Brain pericyte (primary cell): ENCODE measurements around the gene CDNF.
"Not testable (repeated sequence)": the region's sequence is repeated elsewhere in the genome, so short reads cannot be mapped to it uniquely, and the experiment has no call there.

Experiments
- DNase-seq: peaks from one replicate; pipeline ENCODE4 v3.0.0-alpha.2; 2012; ENCODE audit warnings: low read depth, low spot score

Gene CDNF

DNA sequence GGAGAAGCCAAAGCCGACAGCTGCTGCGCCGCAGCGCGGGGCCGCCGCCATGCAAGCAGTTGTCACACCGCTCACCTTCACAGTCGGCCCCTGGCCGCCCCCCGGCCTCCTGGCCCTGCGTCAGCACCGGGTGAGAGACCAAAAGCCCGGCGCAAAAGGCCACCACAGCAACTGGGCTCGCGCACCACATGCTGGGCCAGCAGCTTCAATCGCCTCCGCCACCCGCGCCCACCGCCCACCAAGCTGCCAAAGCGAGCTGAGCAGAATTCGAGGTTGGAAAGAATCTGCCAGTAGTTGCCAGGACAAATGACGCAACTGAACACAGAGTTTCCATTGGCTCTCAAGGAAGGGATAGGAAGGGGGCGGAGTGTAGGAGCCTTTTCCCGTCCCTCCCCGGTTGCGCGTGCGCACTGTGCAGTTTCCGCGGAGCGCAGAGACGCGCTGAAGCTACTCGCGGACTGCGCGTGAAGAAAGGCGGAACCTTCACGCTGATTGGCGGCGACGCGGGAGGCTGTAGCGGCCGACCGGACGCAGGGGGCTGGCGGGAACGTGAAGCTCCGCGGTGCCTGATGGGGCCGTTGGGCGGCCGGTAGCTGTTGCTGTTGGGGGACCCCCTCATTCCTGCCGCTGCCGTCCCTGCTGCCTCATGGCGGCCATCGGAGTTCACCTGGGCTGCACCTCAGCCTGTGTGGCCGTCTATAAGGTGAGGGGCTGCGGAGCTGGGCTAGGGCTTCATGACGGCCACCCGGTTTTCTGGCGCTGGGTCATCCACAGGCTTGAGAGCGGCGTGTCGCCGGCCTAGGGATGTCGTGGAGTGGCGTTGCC, at the start of gene CDNF, which contains the start of the genes HSPA14 and MSANTD7:
Gene CDNF (minus strand): TSS at position 281 of the 825 bp plus-strand sequence. CDS start 91 bp downstream, at position 190.
Gene HSPA14 (plus strand): TSS at position 550 of the 825 bp plus-strand sequence. CDS start 97 bp downstream, at position 647.
Gene MSANTD7 (plus strand): TSS at position 550 of the 825 bp plus-strand sequence. CDS start 3,979 bp downstream, outside the sequence.
- DNase-seq, result peak; percentile 99

DNA sequence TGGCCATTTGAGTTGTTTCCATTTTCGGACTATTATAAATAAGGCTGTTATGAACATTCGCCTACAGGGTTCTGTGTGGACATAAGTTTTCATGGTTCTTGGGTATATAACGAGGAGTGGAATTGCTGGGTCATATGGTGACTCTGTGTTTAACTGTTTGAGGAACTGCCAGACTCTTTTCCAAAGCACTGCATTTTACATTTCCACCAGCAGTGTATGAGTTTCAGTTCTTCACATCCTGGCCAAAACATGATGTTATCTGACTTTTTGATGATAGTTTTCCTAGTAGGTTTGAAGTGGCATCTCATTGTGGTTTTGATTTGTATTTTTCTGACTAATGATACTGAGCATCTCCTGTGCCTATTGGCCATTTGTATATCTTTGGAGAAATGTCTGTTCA, 46.2 kb upstream of the CDNF start:
- no peak for DNase-seq

DNA sequence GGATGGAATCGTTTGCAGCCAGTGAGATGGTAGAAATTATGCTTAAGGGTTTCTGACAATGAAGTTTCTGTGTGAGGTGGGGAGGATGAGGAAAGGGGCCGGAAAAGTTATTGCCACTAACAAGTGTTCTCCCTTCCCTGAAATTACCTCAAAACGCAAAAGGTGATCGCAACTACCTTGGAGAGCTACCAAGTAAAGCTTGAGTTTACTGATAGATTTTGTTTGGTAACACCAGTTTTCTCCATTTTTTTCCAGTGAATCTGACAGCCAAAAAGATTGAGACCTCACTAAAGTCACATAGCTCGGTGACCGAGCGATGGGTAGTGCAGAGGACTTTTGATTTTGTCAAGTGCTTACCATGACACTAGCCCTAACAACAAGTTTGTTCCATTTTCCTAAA, 42.4 kb upstream of the CDNF start:
- no peak for DNase-seq

DNA sequence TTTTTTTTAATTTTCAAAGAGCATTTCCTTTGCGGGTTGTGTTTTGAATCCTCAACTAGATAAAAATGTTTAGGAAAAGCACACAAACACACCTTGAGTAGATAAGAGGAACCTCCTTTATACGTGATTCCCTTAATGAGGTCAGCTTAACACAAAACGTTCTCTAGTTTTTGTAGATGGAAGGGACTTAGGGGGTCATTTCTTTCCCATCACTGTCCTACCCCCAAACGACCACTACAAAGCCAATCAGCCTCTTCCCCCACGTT, 42.0 kb upstream of the CDNF start:
- DNase-seq, result no peak

DNA sequence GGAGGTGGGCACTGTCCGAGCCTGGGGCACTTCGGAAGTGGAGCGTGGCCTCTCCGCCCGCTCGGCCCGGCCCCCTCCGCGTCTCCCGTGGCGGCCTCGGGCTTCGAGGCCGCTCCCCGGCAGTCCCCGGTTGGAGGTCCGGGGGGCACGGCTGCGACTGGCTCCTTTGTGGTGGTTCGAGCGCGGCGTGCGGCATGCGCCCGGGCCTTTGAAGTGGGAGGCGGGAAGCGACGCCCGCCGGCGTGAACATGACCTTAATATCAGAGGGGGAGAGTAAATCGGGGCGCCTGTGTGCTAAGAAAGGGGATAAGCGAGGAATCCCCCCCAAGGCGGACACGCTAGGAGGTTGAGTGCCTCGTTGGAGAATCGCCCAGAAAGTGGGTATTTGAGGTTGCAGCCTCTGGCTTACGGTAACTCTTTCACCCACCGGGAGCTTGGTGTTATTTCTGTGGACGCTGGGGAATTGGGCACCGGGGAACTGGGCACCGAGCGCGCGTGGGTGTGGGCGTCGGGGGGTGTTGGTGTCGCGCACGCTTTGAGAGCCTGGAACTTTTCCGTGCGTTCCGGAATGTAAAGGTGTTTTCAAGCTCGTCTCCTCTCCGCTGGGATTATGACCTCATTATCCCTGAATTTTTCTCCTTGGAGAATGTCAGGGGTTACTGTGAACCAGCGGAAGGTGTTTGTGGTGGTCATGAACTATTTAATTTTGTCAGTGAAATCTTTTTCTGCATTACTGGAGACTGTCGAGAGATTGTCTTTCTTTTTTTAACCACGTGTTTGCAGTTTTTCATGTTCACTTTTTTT, 41.5 kb upstream of the CDNF start:
- no peak for DNase-seq

DNA sequence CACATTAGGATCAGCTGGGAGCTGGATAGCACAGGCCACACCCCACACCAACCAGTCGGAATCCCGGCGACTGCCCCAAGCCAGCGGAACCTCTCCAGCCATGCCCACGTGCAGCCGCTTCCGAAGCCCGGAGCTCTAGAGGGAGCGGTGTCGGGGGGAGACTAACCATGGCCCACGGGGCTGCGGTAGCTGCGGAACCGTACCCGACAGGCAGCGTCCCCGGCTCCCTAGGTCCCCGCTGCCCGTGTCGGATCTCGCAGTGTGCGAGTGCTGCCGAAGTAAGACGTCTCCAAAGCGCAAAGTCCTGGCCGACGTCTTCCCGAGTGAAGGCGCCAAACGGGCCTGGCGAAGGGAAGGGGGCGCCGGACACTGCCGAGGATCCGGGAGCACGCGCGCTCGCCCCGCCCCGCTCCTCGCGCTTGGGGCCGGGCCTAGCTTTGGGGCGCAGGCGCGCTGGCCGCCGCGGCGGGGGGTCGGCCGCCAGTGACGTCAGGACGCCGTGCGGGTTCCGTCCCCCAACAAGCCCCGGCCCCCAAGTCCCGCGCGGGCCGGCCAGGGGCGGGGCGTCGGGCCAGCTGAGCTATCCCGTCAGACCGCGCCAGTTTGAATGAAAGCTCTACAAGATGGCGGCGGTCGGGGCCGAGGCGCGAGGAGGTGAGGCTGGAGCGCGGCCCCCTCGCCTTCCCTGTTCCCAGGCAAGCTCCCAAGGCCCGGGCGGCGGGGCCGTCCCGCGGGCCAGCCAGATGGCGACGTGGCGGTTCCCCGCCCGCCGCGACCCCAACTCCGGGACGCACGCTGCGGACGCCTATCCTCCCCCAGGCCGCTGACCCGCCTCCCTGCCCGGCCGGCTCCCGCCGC, 40.7 kb upstream of the CDNF start, which contains the start of gene SUV39H2:
Gene SUV39H2 (plus strand): TSS at position 601 of the 858 bp plus-strand sequence. CDS start 23 bp downstream, at position 624.
- DNase-seq, result peak; percentile 79

DNA sequence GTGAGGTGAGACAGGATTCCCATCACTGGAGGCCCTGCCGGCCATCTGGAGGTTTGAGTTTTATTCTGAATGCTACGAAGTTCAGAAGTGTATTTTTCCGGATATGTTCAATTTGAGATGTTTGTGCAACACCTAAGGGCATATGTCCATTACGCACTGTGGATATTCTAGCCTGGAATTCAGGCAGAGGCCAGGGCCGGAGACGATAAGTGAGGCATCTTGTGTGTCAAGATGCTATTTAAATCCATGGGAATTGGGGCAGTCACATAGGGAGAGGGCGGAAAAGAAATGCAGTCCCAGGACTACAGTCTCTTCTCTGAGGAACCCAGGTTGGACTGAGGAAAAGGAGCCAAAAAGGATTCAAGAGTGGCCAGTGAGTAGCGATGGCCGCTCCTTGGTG, 38.9 kb upstream of the CDNF start:
- no peak for DNase-seq

DNA sequence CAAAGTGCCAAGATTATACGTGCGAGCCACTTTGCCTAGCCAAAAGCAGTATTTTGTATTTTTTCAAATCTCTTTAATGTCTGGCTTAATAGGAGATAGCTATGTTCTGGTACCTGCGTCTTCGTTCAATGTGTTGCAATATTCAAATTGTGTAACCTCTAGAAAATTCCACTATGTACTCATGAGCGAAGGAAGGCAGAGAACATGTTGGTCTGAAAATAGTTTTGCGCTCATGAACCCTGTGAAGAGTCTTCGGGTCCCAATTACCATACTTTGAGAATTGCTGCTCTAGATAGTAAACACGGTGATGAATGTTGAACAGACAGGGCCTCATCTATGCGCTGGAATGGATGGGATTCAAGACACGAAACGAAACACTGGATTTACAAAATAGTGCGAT, 38.1 kb upstream of the CDNF start:
- no peak for DNase-seq

DNA sequence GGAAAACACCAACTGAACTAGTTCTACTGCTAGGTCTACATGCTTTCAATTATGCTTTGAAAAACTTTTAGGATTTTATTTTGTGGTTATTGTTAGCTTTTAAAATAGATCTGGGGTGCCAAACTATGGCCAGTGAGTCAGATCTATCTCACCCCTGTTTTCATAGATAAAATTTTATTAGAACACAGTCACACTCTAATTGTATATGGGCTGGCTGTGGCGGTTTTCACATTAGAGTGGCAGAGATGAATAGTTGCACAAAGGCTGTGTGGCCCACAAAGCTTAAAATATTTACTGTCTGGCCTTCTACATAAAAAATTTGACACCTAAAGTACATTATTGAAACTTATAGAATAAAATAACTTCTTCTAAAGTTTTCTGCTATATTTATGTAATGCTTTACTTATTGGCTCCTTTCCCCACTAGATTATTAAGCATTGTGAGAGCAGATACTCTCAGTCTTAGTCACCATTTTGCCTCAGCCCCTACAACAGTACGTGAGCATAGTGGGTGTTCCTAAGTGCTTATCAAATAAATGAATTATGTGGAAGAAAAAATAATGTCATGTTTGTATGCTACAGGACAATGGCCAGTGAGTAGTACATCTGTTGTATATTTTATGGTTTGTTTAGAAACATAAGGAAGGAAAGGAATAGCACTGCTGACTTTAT, 35.4 kb upstream of the CDNF start:
- no peak for DNase-seq

DNA sequence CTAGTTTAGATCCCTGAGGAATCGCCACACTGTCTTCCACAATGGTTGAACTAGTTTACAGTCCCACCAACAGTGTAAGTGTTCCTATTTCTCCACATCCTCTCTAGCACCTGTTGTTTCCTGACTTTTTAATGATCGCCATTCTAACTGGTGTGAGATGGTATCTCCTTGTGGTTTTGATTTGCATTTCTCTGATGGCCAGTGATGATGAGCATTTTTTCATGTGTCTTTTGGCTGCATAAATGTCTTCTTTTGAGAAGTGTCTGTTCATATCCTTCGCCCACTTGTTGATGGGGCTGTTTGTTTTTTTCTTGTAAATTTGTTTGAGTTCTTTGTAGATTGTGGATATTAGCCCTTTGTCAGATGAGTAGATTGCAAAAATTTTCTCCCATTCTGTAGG, 27.0 kb upstream of the CDNF start:
- not testable (repeated sequence) for DNase-seq

DNA sequence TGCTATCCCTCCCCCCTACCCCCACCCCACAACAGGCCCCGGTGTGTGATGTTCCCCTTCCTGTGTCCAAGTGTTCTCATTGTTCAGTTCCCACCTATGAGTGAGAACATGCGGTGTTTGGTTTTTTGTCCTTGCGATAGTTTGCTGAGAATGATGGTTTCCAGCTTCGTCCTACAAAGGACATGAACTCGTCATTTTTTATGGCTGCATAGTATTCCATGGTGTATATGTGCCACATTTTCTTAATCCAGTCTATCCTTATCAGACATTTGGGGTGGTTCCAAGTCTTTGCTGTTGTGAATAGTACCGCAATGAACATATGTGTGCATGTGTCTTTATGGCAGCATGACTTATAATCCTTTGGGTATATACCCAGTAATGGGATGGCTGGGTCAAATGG, 26.6 kb upstream of the CDNF start:
- DNase-seq, result not testable (repeated sequence)

DNA sequence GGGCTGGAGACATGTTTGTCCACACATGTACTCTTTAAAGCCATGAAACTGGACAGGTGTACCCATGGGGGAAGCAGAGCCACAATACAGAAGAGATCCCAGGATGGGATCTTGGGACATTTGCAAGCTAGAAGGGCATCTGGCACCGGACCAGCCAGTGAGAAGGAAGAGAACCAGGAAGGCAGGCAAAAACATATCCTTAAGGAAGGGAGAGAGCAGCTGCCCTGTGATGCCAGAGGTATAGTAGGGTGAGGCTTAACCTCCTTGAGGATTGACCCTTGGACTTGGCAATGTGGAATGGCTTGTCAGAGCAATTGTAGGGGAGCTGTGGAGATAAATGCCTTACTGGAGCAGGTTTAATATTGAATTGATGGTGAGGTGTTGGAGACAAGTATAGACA, 23.0 kb upstream of the CDNF start:
- DNase-seq, result no peak

DNA sequence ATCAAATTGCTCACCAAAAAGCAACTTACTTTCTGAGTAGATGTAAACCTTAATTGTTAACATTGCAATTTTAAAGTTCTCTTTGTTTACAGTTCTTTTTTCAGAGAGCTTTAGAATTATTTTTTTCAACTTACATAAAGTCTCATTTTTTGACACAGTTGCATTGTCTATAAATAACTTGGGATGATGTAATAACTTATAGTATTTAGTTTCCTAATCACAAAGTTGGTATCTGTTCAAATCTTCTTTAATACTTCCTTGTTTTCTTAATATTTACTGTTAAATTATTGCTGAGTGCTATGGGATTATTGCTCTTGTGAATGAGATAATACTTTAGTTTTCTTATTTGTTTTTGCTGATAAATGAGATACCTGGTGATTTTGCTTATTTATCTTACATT, 21.9 kb upstream of the CDNF start:
- DNase-seq, result no peak

DNA sequence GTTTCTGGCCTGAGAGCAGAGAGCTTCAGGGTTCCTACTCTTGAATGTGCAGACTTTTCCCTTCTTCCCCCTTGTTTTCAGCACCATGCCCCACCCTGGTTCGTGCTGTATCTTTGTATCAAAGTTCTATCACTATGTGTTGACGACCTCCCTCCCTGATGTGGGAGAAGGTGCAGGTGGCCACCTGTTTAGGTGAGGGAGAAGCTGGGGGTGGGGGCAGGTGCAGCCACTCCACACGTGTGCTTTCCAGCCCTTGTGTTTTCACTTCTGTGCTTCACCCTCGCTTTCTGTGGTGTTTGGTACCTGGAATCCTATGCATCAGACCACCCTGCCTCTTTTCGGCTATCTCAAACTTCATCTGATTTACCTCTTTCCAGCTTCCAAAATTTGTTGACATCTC, 21.2 kb upstream of the CDNF start:
- DNase-seq, result no peak

DNA sequence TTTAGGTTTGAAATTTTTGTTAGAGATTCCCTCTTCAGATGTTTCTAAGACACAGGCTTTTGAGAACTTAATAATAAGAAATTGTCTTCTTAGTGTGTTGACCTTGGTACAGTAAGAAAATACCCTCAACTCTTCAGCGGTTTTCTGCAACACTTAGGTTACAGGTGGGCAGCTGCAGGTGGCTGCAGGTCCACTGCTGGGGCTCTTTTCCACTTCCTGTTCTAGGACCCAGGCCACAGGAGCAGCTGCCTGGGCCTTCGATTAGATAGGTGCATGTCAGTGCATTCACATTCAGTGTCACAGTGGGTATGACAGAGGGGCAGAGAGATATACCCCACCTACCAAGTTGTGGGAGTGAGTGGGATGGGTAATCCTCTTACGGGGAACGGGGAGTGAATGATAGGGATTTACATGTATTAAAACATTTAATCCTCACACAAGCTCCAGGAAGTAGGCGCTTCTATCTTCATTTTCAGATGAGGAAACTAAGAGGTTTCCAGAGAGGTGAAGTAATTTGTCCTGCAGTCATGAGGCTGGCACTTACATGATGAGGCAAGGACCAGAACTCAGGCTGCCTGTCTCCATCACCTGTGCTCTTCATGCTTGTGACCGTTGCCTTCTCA, 20.6 kb upstream of the CDNF start:
- DNase-seq, result no peak

DNA sequence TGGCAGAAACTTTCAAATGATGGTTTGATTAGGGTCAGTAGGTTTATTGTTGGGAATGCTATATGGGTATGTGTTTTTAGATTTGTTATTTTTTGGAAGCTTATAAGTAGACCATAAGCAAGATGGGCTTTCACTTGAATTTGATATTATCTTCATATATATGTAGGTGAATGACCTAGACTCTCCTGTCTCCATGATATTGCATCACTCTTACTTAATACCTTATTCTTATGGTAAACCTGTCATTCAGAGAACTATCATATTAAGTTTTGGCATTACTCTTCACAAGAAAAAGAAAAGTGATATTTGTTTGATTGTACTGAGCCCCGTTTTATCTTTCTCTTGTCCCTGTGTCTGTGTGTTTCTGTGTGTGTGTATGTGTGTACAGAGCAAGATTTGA, 17.6 kb upstream of the CDNF start:
- no peak for DNase-seq

DNA sequence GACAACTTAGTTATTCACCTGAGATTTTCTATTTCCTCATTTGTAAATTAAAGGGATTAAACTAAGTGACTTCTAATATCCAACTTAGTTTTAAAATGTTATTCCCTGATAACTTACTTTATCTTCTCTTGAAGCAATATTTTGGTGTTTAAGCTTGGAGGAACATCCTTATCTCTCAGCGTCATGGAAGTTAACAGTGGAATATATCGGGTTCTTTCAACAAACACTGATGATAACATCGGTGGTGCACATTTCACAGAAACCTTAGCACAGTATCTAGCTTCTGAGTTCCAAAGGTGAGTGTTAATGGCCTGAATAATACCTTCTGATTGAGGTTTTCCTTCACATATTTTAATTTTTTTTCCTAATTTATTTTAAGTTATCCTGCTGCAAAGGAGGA, 14.4 kb upstream of the CDNF start:
- DNase-seq, result no peak

DNA sequence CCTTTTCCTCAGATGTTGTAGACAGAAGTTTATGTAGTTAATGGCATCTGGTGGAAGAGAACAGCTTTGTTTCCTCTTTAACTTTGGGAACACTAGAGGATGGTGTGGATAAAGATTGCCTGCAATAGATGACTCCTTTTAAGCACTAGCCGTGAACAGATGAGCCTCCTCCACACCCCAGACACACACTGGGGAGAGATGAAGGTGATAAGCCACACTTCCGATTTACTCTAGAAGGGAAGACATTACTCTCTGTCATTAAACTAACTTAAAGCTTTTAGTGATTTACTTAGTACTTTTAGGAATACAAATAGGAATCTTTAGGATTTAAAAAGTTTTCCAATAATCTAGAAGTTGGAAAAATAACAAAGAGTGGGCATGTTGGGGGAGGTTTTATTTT, 7.1 kb upstream of the CDNF start:
- DNase-seq, result no peak

DNA sequence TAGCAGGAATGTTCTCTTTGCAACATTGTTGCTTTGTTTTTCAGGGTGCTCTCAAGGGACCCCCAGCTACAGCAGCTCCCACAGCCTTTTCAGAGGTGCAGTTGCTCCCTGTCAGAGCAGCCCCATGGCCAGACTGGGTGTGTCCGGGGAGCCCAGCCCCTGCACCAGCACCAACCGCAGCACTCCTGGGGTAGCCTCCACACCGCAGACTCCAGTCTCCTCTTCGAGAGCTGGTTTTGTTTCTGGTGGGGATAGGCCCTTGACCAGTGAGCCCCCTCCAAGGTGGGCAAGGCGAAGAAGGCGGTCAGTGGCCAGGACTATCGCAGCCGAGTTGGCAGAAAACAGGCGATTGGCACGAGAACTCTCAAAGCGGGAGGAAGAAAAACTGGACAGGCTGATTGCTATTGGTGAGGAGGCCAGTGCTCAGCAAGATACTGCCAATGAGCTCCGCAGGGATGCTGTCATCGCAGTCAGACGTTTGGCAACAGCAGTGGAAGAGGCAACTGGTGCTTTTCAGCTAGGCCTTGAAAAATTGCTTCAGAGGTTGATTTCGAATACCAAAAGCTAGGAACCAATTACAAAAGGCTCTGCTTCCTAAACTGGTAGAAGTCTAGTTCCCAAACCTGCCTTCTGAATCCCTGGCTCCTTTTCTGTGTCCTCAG, 5.6 kb upstream of the CDNF start:
- no peak for DNase-seq

DNA sequence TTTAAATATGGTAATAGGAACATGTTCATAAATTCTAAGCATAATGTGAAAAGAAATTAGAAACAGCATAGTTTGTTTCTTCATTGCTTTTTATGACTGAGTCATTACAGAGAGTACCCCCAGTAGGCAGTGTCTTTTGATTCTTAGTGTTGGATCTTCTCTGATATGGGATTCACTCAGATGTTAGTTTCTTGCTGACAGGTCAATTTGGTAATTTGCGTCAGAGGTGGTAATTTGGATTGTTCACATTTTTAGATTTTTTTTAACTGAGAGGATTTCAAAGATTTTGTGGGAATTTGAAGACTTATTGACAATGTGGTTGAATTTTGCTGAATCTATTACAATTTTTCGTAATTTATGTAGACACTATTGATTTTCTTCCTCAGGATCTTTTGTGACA, 2.3 kb upstream of the CDNF start:
- no peak for DNase-seq
